PC-9 (cell line): ENCODE measurements around the gene PCDHGC3. TPM values are rescaled to one million over a fixed set of nuclear protein-coding genes. Genes with fewer than 3 reads are reported as not detected.

Experiments
- BruUV-seq: library from RNA; stranded (reverse); fragments of 400-500 nt; replicated peaks from 2 replicates; lab custom pipeline; 2021; lab: Mats Ljungman, UMichigan
- CTCF ChIA-PET: fragments of 300-600 bp; sonication (Branson Sonifier 250); formaldehyde crosslinking; loops from one replicate; lab custom pipeline; 2022; ENCODE audit warnings: antibody characterized with exemption; lab: Charles Lee
- POLR2A ChIA-PET: fragments of 300-600 bp; sonication (Branson Sonifier 250); formaldehyde crosslinking; loops from one replicate; lab custom pipeline; 2022; ENCODE audit warnings: antibody characterized with exemption; ENCODE audit not compliant: unreplicated experiment; lab: Charles Lee
- DNase-seq, 2 experiments: peaks; one replicate each; pipeline versions ENCODE4 v3.0.0 to v3.0.0-alpha.2; 2015 to 2022; ENCODE audit warnings: mixed read lengths in 1 of 2
- H2AFZ ChIP-seq: fragments of 200-600 bp; sonication (generic); 2 replicates; pipeline ENCODE4 v1.8.1; 2017; ENCODE audit warnings: antibody characterized with exemption
- H3F3A ChIP-seq: fragments of 200-600 bp; sonication (generic); 2 replicates; pipeline ENCODE4 v1.8.1; 2017; ENCODE audit warnings: antibody characterized with exemption, mild to moderate bottlenecking, low read depth; ENCODE audit not compliant: insufficient read depth
- H3K27ac ChIP-seq: fragments of 200-600 bp; sonication (generic); 2 replicates; pipeline ENCODE4 v1.6.1; 2016; ENCODE audit warnings: mixed run types
- H3K27me3 ChIP-seq: fragments of 200-600 bp; sonication (generic); 2 replicates; pipeline ENCODE4 v1.6.1; 2016; ENCODE audit warnings: low read depth, mixed run types; ENCODE audit not compliant: insufficient read depth
- H3K36me3 ChIP-seq: fragments of 200-600 bp; sonication (generic); 2 replicates; pipeline ENCODE4 v1.6.1; 2016; ENCODE audit warnings: low read depth, mixed run types
- H3K4me1 ChIP-seq: fragments of 200-600 bp; sonication (generic); replicated peaks from 2 replicates; pipeline ENCODE4 v1.6.1; 2016; ENCODE audit warnings: mixed run types; ENCODE audit not compliant: insufficient read depth
- H3K4me2 ChIP-seq: fragments of 200-600 bp; sonication (generic); 2 replicates; pipeline ENCODE4 v1.6.1; 2017; ENCODE audit warnings: mixed run types
- H3K4me3 ChIP-seq: fragments of 200-600 bp; sonication (generic); 2 replicates; pipeline ENCODE4 v1.6.1; 2016; ENCODE audit warnings: mixed run types
- H3K79me2 ChIP-seq: fragments of 200-600 bp; sonication (generic); 2 replicates; pipeline ENCODE4 v1.6.1; 2017; ENCODE audit warnings: low read depth, mixed run types
- H3K9me2 ChIP-seq: fragments of 200-600 bp; sonication (generic); 2 replicates; pipeline ENCODE4 v1.8.1; 2017; ENCODE audit warnings: mild to moderate bottlenecking; ENCODE audit not compliant: insufficient read depth
- H3K9me3 ChIP-seq: fragments of 200-600 bp; sonication (generic); 2 replicates; pipeline ENCODE4 v1.8.1; 2016; ENCODE audit warnings: low read depth; ENCODE audit not compliant: insufficient read depth
- H4K20me1 ChIP-seq: fragments of 200-600 bp; sonication (generic); 2 replicates; pipeline ENCODE4 v1.8.1; 2017; ENCODE audit not compliant: insufficient read depth
- EZH2 ChIP-seq: fragments of 200-600 bp; sonication (generic); IDR thresholded peaks from 2 replicates; pipeline ENCODE4 v1.8.0; 2017; ENCODE audit warnings: antibody characterized with exemption, low read depth
- intact Hi-C: fragments of 100-400 bp; cut with micrococcal nuclease; formaldehyde crosslinking; loops from one replicate; pipeline ENCODE4 v1.10.0; 2022; ENCODE audit not compliant: unreplicated experiment
- total RNA-seq: library from RNA; stranded (reverse); gene quantifications from 2 replicates; pipeline ENCODE4 v1.2.3, GENCODE V29; 2021
- TF ChIP-seq, protein P1 (sequence below): fragments of 200-600 bp; sonication (generic); conservative IDR thresholded peaks from 2 replicates; pipeline ENCODE4 v1.6.1; 2017; ENCODE audit warnings: mixed run types, antibody characterized with exemption, mild to moderate bottlenecking, moderate library complexity

Gene PCDHGC3
- total RNA-seq, 1 experiment from 2014 or later = 0.50 TPM

DNA sequence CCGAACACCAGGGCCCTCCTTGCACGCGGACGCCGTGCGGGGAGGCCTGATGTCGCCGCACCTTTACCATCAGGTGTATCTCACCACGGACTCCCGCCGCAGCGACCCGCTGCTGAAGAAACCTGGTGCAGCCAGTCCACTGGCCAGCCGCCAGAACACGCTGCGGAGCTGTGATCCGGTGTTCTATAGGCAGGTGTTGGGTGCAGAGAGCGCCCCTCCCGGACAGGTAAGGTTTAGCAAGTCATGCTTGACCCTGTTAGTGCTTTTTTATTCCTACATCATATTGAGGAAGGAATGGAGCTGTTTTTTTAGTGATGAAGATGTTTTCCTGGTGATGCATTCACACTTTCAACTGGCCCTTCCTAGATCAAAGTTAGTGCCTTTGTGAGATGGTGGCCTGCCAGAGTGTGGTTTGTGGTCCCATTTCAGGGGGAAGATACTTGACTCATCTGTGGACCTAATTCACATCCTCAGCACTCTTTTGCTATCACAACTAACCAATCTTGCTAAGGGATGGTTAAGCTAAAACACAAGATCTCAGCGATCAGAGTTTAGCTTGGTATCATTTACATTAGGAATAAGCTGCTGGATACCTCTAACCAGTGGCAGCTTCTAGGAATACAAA is 2.7 kb downstream of the PCDHGC3 start:
- no peaks in the 10 kb centered on the region for H3K4me1 ChIP-seq
- POLR2A ChIA-PET = no interaction called here
- no peaks in the 10 kb centered on the region for H3K36me3 ChIP-seq
- TF ChIP-seq, protein P1, sequence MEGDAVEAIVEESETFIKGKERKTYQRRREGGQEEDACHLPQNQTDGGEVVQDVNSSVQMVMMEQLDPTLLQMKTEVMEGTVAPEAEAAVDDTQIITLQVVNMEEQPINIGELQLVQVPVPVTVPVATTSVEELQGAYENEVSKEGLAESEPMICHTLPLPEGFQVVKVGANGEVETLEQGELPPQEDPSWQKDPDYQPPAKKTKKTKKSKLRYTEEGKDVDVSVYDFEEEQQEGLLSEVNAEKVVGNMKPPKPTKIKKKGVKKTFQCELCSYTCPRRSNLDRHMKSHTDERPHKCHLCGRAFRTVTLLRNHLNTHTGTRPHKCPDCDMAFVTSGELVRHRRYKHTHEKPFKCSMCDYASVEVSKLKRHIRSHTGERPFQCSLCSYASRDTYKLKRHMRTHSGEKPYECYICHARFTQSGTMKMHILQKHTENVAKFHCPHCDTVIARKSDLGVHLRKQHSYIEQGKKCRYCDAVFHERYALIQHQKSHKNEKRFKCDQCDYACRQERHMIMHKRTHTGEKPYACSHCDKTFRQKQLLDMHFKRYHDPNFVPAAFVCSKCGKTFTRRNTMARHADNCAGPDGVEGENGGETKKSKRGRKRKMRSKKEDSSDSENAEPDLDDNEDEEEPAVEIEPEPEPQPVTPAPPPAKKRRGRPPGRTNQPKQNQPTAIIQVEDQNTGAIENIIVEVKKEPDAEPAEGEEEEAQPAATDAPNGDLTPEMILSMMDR = peak; percentile 40; the same call in 1 of the 2 replicates
- TF ChIP-seq EZH2 = no peak
- no peak overlapping the region for H3K4me2 ChIP-seq
- peaks cover 10% of the 10 kb centered on the region for H3K27me3 ChIP-seq
- H3K79me2 ChIP-seq = no peaks in the 10 kb centered on the region
- H2AFZ ChIP-seq = no peak overlapping the region
- H3K9me3 ChIP-seq = no peaks in the 10 kb centered on the region
- no TSS peak for BruUV-seq
- no peaks in the 10 kb centered on the region for H3F3A ChIP-seq
- CTCF ChIA-PET = interaction anchor here (0.6 to 0.9 kb wide), 3 partner anchors 12 to 35 kb away, joined by 3 to 10 read pairs (median 5); no protein-coding TSS in a partner anchor
- intact Hi-C loops = loop anchor here (5.0 kb wide), 1 partner anchor 44 kb away; no protein-coding TSS in a partner anchor
- DNase-seq = peak in 1 of 2 experiments; percentile 33
- no peak overlapping the region for H3K27ac ChIP-seq
- H3K4me3 ChIP-seq = no peak overlapping the region
- no peaks in the 10 kb centered on the region for H4K20me1 ChIP-seq
- H3K9me2 ChIP-seq = no peaks in the 10 kb centered on the region

DNA sequence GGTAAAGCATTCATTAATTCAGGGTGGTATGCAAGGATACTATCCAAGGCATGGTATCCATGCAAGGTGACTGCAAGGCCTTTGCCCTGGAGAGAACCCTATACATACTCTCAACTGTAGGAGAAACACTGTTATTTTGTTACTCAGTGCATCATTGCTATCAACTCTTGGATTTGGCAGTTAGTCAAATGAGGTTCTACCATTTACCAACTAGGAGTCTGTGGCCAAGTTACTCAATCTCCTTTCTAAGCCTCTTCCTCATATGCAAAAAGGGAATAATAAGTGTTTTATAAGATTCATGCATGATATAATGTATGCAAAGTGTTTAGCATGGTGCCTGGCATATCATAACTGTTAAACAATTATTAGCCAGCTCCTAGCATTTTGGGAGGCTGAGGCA is 4.0 kb downstream of the PCDHGC3 start:
- intact Hi-C loops = loop anchor here (5.0 kb wide), 1 partner anchor 43 kb away; no protein-coding TSS in a partner anchor

DNA sequence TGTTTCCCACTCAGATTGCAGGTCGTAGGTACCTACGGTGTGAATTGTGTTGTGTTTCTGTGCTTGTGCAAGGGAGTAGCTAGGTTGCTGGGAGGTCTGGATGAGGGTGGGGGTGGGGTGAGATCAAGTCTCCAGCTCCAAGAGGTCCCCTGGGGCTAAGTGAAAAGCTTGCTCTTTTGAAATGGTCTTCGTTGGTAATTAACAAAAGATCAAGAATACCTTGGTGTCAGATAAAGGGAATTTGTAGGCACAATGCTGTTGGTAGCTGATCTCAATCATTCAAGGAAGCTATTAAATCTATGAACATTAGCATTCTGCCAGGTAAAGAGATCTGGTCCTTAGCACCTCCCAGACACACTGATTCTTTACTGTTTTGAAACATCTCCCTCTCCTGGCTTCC is 8.1 kb downstream of the PCDHGC3 start:
- H3K27me3 ChIP-seq = peaks cover 9% of the 10 kb centered on the region
- no peaks in the 10 kb centered on the region for H3K9me3 ChIP-seq
- no peaks in the 10 kb centered on the region for H3K4me1 ChIP-seq
- intact Hi-C loops = no loop called here
- H3F3A ChIP-seq = no peaks in the 10 kb centered on the region
- no TSS peak for BruUV-seq
- no peak overlapping the region for H3K27ac ChIP-seq
- H3K79me2 ChIP-seq = no peaks in the 10 kb centered on the region
- no peak overlapping the region for H3K4me2 ChIP-seq
- CTCF ChIA-PET = interaction anchor here (0.6 kb wide), 1 partner anchor 63 kb away, joined by 6 read pairs; the partner anchor contains the start of gene PCDHGA11
- no peak overlapping the region for H2AFZ ChIP-seq
- DNase-seq = no peak
- no peak for TF ChIP-seq EZH2
- TF ChIP-seq, protein P1 = no peak
- no peaks in the 10 kb centered on the region for H4K20me1 ChIP-seq
- H3K36me3 ChIP-seq = no peaks in the 10 kb centered on the region
- H3K4me3 ChIP-seq = no peak overlapping the region
- no peaks in the 10 kb centered on the region for H3K9me2 ChIP-seq
- POLR2A ChIA-PET = interaction anchor here (0.7 kb wide), 1 partner anchor 856 kb away, joined by 3 read pairs; no protein-coding TSS in a partner anchor

More for the DNA sequence above, 4.0 kb downstream of the PCDHGC3 start:
- Histone ChIP-seq H3K4me1 (no peaks in the 10 kb centered on the region), H2AFZ (no peak overlapping the region), H3K4me3 (no peak overlapping the region), H3K4me2 (no peak overlapping the region), H3K79me2 (no peaks in the 10 kb centered on the region), H4K20me1 (no peaks in the 10 kb centered on the region), H3K27me3 (peaks cover 10% of the 10 kb centered on the region), H3F3A (no peaks in the 10 kb centered on the region), H3K9me2 (no peaks in the 10 kb centered on the region), H3K27ac (no peak overlapping the region), H3K9me3 (no peaks in the 10 kb centered on the region), H3K36me3 (no peaks in the 10 kb centered on the region)
- no peak for DNase-seq
- POLR2A ChIA-PET = no interaction called here
- no TSS peak for BruUV-seq
- TF ChIP-seq, protein P1 = no peak
- TF ChIP-seq EZH2 = no peak
- CTCF ChIA-PET = no interaction called here
